ENCODE data around the gene ADARB2. TPM values are rescaled to one million over a fixed set of nuclear protein-coding genes. Genes with fewer than 3 reads are reported as not detected.

ADARB2 gene
- total RNA-seq, 4 donors from 2014 or later, result 0.32 to 1.6 (median 0.80) TPM

DNA sequence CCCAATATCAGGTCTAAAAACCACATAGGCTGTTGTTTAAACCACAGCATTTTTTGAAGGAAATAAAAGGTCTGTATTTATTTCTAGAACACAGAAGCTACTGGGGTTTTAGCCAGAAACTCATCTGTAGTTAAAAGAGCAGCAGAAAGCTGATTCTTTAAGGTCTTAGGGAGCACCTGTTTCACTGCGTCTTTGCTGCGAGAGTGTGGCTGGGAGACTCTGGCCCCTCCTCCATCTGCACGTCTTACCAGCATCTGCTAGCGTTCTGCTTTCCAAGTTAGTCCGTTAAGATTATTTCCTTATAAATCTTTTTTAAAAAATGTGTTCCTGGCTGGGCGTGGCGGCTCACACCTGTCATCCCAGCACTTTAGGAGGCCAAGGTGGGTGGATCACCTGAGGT is 95.9 kb downstream of the ADARB2 start:
- Histone ChIP-seq H3K4me3 (no peak overlapping the region), H3K4me1 (no peaks in the 10 kb centered on the region), H3K9me3 (no peaks in the 10 kb centered on the region), H3K36me3 (no peaks in the 10 kb centered on the region), H3K27me3 (peaks cover 3% of the 10 kb centered on the region), H3K27ac (no peak overlapping the region)
- no peak for TF ChIP-seq POLR2AphosphoS5 (IDR thresholded peaks at IDR 0.05)
- TF ChIP-seq, protein P1, sequence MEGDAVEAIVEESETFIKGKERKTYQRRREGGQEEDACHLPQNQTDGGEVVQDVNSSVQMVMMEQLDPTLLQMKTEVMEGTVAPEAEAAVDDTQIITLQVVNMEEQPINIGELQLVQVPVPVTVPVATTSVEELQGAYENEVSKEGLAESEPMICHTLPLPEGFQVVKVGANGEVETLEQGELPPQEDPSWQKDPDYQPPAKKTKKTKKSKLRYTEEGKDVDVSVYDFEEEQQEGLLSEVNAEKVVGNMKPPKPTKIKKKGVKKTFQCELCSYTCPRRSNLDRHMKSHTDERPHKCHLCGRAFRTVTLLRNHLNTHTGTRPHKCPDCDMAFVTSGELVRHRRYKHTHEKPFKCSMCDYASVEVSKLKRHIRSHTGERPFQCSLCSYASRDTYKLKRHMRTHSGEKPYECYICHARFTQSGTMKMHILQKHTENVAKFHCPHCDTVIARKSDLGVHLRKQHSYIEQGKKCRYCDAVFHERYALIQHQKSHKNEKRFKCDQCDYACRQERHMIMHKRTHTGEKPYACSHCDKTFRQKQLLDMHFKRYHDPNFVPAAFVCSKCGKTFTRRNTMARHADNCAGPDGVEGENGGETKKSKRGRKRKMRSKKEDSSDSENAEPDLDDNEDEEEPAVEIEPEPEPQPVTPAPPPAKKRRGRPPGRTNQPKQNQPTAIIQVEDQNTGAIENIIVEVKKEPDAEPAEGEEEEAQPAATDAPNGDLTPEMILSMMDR (IDR thresholded peaks at IDR 0.05), result no peak
- no peak for TF ChIP-seq POLR2A (IDR thresholded peaks at IDR 0.05)
- no peak for DNase-seq (ENCODE audit: low spot score in 2 of 2)
- 55% methylated on average over 7 of the region's 7 CpGs for WGBS

GRCh38 chr10:1638889-1639419 is 98.4 kb downstream of the ADARB2 start:
- Histone ChIP-seq H3K27me3 (peaks cover 8% of the 10 kb centered on the region), H3K27ac (no peak overlapping the region), H3K4me3 (no peak overlapping the region), H3K9me3 (no peaks in the 10 kb centered on the region), H3K4me1 (no peaks in the 10 kb centered on the region), H3K36me3 (no peaks in the 10 kb centered on the region)
- 81% methylated on average over 7 of the region's 7 CpGs for WGBS
- no peak for DNase-seq (ENCODE audit: low spot score in 2 of 2)
- TF ChIP-seq POLR2AphosphoS5 (IDR thresholded peaks at IDR 0.05), result no peak
- no peak for TF ChIP-seq POLR2A (IDR thresholded peaks at IDR 0.05)
- TF ChIP-seq, protein P1 (IDR thresholded peaks at IDR 0.05), result no peak
- no peak for TF ChIP-seq EP300 (IDR thresholded peaks at IDR 0.05)

DNA sequence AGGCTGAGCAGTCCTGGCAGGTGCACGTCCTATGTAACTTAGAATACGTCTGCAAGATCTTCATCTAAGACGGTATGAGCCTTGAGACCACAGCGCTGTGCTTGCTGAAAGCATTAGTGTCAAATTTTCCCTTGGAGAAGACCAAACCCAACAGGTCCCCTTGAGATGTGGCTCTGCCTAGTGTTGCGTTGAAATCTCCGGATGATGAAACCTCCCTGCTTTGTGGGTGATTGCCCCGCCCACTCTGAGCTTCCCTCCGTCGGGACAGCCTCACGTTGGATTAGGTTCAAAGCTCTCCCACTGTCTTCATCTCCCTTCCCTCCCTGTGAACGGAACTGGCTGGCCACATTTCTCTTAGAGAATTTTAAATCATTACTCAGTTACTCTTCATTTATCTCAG is 102.0 kb downstream of the ADARB2 start:
- H3K27ac ChIP-seq, result no peak overlapping the region
- H3K27me3 ChIP-seq, result peaks cover 5% of the 10 kb centered on the region
- no peak overlapping the region for H3K4me3 ChIP-seq
- 33% methylated on average over 11 of the region's 11 CpGs for WGBS
- no peaks in the 10 kb centered on the region for H3K4me1 ChIP-seq
- H3K36me3 ChIP-seq, result no peaks in the 10 kb centered on the region
- no peak for DNase-seq (ENCODE audit: low spot score in 2 of 2)
- no peaks in the 10 kb centered on the region for H3K9me3 ChIP-seq
- no peak for TF ChIP-seq EP300 (IDR thresholded peaks at IDR 0.05)
- no peak for TF ChIP-seq POLR2A (IDR thresholded peaks at IDR 0.05)
- TF ChIP-seq POLR2AphosphoS5 (IDR thresholded peaks at IDR 0.05), result no peak
- TF ChIP-seq, protein P1 (IDR thresholded peaks at IDR 0.05), result no peak

DNA sequence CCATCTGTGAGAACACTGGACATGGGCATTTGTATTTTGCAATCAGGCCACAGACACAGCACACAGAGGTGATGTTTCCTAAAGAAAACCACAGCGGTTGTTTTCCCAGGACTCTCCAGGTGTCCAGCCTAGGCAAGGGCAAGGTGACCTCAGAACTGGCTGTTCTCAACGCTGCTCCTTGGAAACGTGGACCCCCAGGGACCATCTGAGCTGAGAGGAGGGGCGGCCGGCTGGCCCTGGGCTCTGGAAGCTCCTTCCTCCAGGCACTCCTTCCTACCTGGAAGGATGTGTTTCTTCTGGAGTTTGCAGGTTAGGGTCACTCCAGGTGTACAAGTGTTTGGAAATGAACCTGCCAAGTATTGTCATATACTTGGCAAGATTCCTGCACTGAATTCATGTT is 103.1 kb downstream of the ADARB2 start:
- H3K36me3 ChIP-seq, result no peaks in the 10 kb centered on the region
- no peak overlapping the region for H3K4me3 ChIP-seq
- DNase-seq (ENCODE audit: low spot score in 2 of 2), result no peak
- no peaks in the 10 kb centered on the region for H3K9me3 ChIP-seq
- 94% methylated on average over 3 of the region's 5 CpGs for WGBS
- TF ChIP-seq EP300 (IDR thresholded peaks at IDR 0.05), result no peak
- TF ChIP-seq, protein P1 (IDR thresholded peaks at IDR 0.05), result no peak
- peaks cover 5% of the 10 kb centered on the region for H3K27me3 ChIP-seq
- H3K27ac ChIP-seq, result no peak overlapping the region
- no peaks in the 10 kb centered on the region for H3K4me1 ChIP-seq

- no peak overlapping the region for H3K27ac ChIP-seq
- TF ChIP-seq EP300 (IDR thresholded peaks at IDR 0.05) (no peak), POLR2AphosphoS5 (IDR thresholded peaks at IDR 0.05) (no peak), POLR2A (IDR thresholded peaks at IDR 0.05) (no peak)
- TF ChIP-seq, protein P1 (IDR thresholded peaks at IDR 0.05), result no peak
- no peaks in the 10 kb centered on the region for H3K36me3 ChIP-seq
- H3K4me1 ChIP-seq, result no peaks in the 10 kb centered on the region
- H3K27me3 ChIP-seq, result peaks cover 5% of the 10 kb centered on the region
- WGBS, result 84% methylated on average over 13 of the region's 13 CpGs
- DNase-seq (ENCODE audit: low spot score in 2 of 2), result no peak
- no peak overlapping the region for H3K4me3 ChIP-seq
- no peaks in the 10 kb centered on the region for H3K9me3 ChIP-seq
These were observed 103.5 kb downstream of the ADARB2 start for GRCh38 chr10:1633783-1634182.

Data from suprapubic skin (tissue), 4 donors.